BLaER1 (cell line): ENCODE data around the gene C1orf87.

Source experiments
- H3K27ac ChIP-seq: shearing (Covaris generic); formaldehyde crosslinking; 2 replicates; pipeline ENCODE4 v1.8.1; 2022
- H3K27me3 ChIP-seq: shearing (Covaris generic); formaldehyde crosslinking; 2 replicates; pipeline ENCODE4 v1.8.1; 2022
- H3K36me3 ChIP-seq: shearing (Covaris generic); formaldehyde crosslinking; 2 replicates; pipeline ENCODE4 v1.8.1; 2022
- H3K4me1 ChIP-seq: shearing (Covaris generic); formaldehyde crosslinking; 2 replicates; pipeline ENCODE4 v1.8.1; 2022
- H3K4me2 ChIP-seq: shearing (Covaris generic); formaldehyde crosslinking; 2 replicates; pipeline ENCODE4 v1.8.1; 2022
- H3K4me3 ChIP-seq: shearing (Covaris generic); formaldehyde crosslinking; 2 replicates; pipeline ENCODE4 v1.8.1; 2022
- H3K9ac ChIP-seq: shearing (Covaris generic); formaldehyde crosslinking; 2 replicates; pipeline ENCODE4 v1.8.1; 2022
- H3K9me3 ChIP-seq: shearing (Covaris generic); formaldehyde crosslinking; 2 replicates; pipeline ENCODE4 v1.8.1; 2022
- H4K20me1 ChIP-seq: shearing (Covaris generic); formaldehyde crosslinking; 2 replicates; pipeline ENCODE4 v1.8.1; 2022
- Cebpa-rat ChIP-seq: shearing (Covaris generic); IDR thresholded peaks from 2 replicates; pipeline ENCODE4 v1.8.1; 2022

Gene C1orf87

GRCh38 chr1:60065199-60065598, 8.4 kb downstream of the C1orf87 start:
- H3K4me3 ChIP-seq = no peak overlapping the region
- no peak overlapping the region for H3K4me2 ChIP-seq
- no peak overlapping the region for H3K9ac ChIP-seq
- H3K36me3 ChIP-seq = no peaks in the 10 kb centered on the region
- no peaks in the 10 kb centered on the region for H3K27me3 ChIP-seq
- TF ChIP-seq Cebpa-rat = no peak
- H3K9me3 ChIP-seq = 0 out of 2 replicates have a peak, but pooled peaks cover 6% of the 10 kb centered on the region
- H3K27ac ChIP-seq = no peak overlapping the region
- H4K20me1 ChIP-seq = no peaks in the 10 kb centered on the region
- H3K4me1 ChIP-seq = no peaks in the 10 kb centered on the region

- H3K27ac ChIP-seq = no peak overlapping the region
- H4K20me1 ChIP-seq = no peaks in the 10 kb centered on the region
- no peaks in the 10 kb centered on the region for H3K4me1 ChIP-seq
- H3K4me3 ChIP-seq = no peak overlapping the region
- H3K27me3 ChIP-seq = no peaks in the 10 kb centered on the region
- H3K36me3 ChIP-seq = no peaks in the 10 kb centered on the region
- no peak for TF ChIP-seq Cebpa-rat
- H3K4me2 ChIP-seq = no peak overlapping the region
- no peak overlapping the region for H3K9ac ChIP-seq
- H3K9me3 ChIP-seq = 0 out of 2 replicates have a peak, but pooled peaks cover 6% of the 10 kb centered on the region
Measured at GRCh38 chr1:60063561-60063960, 10.0 kb downstream of the C1orf87 start.

- Histone ChIP-seq H3K4me2 (no peak overlapping the region), H3K27ac (no peak overlapping the region), H3K9ac (no peak overlapping the region), H4K20me1 (no peaks in the 10 kb centered on the region), H3K36me3 (no peaks in the 10 kb centered on the region), H3K4me3 (no peak overlapping the region), H3K9me3 (0 out of 2 replicates have a peak, but pooled peaks cover 6% of the 10 kb centered on the region), H3K4me1 (no peaks in the 10 kb centered on the region), H3K27me3 (no peaks in the 10 kb centered on the region)
- TF ChIP-seq Cebpa-rat = no peak
Measured at GRCh38 chr1:60059468-60059867, 14.1 kb downstream of the C1orf87 start.

- H3K36me3 ChIP-seq = no peaks in the 10 kb centered on the region
Measured at GRCh38 chr1:60055336-60055735, 18.2 kb downstream of the C1orf87 start.

GRCh38 chr1:60054374-60054773, 19.2 kb downstream of the C1orf87 start:
- H3K4me2 ChIP-seq = no peak overlapping the region
- no peak overlapping the region for H3K9ac ChIP-seq
- no peak overlapping the region for H3K27ac ChIP-seq
- peaks cover 2% of the 10 kb centered on the region; the same call in 1 of the 2 replicates for H3K9me3 ChIP-seq
- H3K4me3 ChIP-seq = no peak overlapping the region
- no peak for TF ChIP-seq Cebpa-rat
- no peaks in the 10 kb centered on the region for H3K36me3 ChIP-seq
- no peaks in the 10 kb centered on the region for H3K27me3 ChIP-seq
- no peaks in the 10 kb centered on the region for H4K20me1 ChIP-seq
- no peaks in the 10 kb centered on the region for H3K4me1 ChIP-seq

More at GRCh38 chr1:60055336-60055735, 18.2 kb downstream of the C1orf87 start:
- H3K4me1 ChIP-seq = no peaks in the 10 kb centered on the region
- no peak overlapping the region for H3K9ac ChIP-seq
- H3K27ac ChIP-seq = no peak overlapping the region
- TF ChIP-seq Cebpa-rat = no peak
- H3K9me3 ChIP-seq = no peaks in the 10 kb centered on the region; the same call in 1 of the 2 replicates
- H3K4me2 ChIP-seq = no peak overlapping the region
- H4K20me1 ChIP-seq = no peaks in the 10 kb centered on the region
- no peak overlapping the region for H3K4me3 ChIP-seq
- no peaks in the 10 kb centered on the region for H3K27me3 ChIP-seq

GRCh38 chr1:60052601-60053000, 21.0 kb downstream of the C1orf87 start:
- no peak for TF ChIP-seq Cebpa-rat
- H4K20me1 ChIP-seq = no peaks in the 10 kb centered on the region
- no peaks in the 10 kb centered on the region for H3K27me3 ChIP-seq
- no peak overlapping the region for H3K27ac ChIP-seq
- H3K4me2 ChIP-seq = no peak overlapping the region
- H3K36me3 ChIP-seq = no peaks in the 10 kb centered on the region
- no peak overlapping the region for H3K4me3 ChIP-seq
- H3K4me1 ChIP-seq = no peaks in the 10 kb centered on the region
- H3K9me3 ChIP-seq = peaks cover 3% of the 10 kb centered on the region; the same call in 1 of the 2 replicates
- H3K9ac ChIP-seq = no peak overlapping the region

- H3K27ac ChIP-seq = no peak overlapping the region
- no peak overlapping the region for H3K4me2 ChIP-seq
- H4K20me1 ChIP-seq = no peaks in the 10 kb centered on the region
- no peaks in the 10 kb centered on the region for H3K4me1 ChIP-seq
- peaks cover 3% of the 10 kb centered on the region; the same call in 1 of the 2 replicates for H3K9me3 ChIP-seq
- no peak overlapping the region for H3K9ac ChIP-seq
- no peaks in the 10 kb centered on the region for H3K36me3 ChIP-seq
- H3K27me3 ChIP-seq = no peaks in the 10 kb centered on the region
- no peak overlapping the region for H3K4me3 ChIP-seq
- no peak for TF ChIP-seq Cebpa-rat
Measured at GRCh38 chr1:60051191-60051590, 22.4 kb downstream of the C1orf87 start.

GRCh38 chr1:60049188-60049587, 24.4 kb downstream of the C1orf87 start:
- Histone ChIP-seq H3K4me1 (no peaks in the 10 kb centered on the region), H3K27ac (no peak overlapping the region), H3K36me3 (no peaks in the 10 kb centered on the region), H3K4me3 (no peak overlapping the region), H3K27me3 (no peaks in the 10 kb centered on the region), H3K9me3 (peaks cover 3% of the 10 kb centered on the region; the same call in 1 of the 2 replicates), H4K20me1 (no peaks in the 10 kb centered on the region), H3K4me2 (no peak overlapping the region), H3K9ac (no peak overlapping the region)
- TF ChIP-seq Cebpa-rat = no peak

- no peak for TF ChIP-seq Cebpa-rat
- no peaks in the 10 kb centered on the region for H3K27me3 ChIP-seq
- no peaks in the 10 kb centered on the region for H4K20me1 ChIP-seq
- H3K4me1 ChIP-seq = no peaks in the 10 kb centered on the region
- H3K4me3 ChIP-seq = no peak overlapping the region
- H3K9ac ChIP-seq = no peak overlapping the region
- no peak overlapping the region for H3K4me2 ChIP-seq
- H3K9me3 ChIP-seq = 0 out of 2 replicates have a peak, but pooled peaks cover 3% of the 10 kb centered on the region
- no peaks in the 10 kb centered on the region for H3K36me3 ChIP-seq
- no peak overlapping the region for H3K27ac ChIP-seq
Measured at GRCh38 chr1:60044881-60045280, 28.7 kb downstream of the C1orf87 start.

GRCh38 chr1:60041783-60042182, 31.8 kb downstream of the C1orf87 start:
- Histone ChIP-seq H3K4me2 (no peak overlapping the region), H3K4me1 (no peaks in the 10 kb centered on the region), H3K36me3 (no peaks in the 10 kb centered on the region), H3K9ac (no peak overlapping the region), H3K9me3 (no peaks in the 10 kb centered on the region), H4K20me1 (no peaks in the 10 kb centered on the region), H3K4me3 (no peak overlapping the region), H3K27ac (no peak overlapping the region), H3K27me3 (no peaks in the 10 kb centered on the region)
- no peak for TF ChIP-seq Cebpa-rat

- no peak overlapping the region for H3K4me3 ChIP-seq
- no peaks in the 10 kb centered on the region for H4K20me1 ChIP-seq
- no peak overlapping the region for H3K27ac ChIP-seq
- TF ChIP-seq Cebpa-rat = no peak
- H3K9ac ChIP-seq = no peak overlapping the region
- H3K27me3 ChIP-seq = no peaks in the 10 kb centered on the region
- no peaks in the 10 kb centered on the region for H3K4me1 ChIP-seq
- H3K9me3 ChIP-seq = no peaks in the 10 kb centered on the region
- H3K36me3 ChIP-seq = no peaks in the 10 kb centered on the region
- H3K4me2 ChIP-seq = no peak overlapping the region
Measured at GRCh38 chr1:60037669-60038068, 35.9 kb downstream of the C1orf87 start.
